Loucy (cell line): ENCODE data around the gene ENTREP3.

Experiments used
- H2AFZ ChIP-seq: fragments of 200-600 bp; sonication (generic); 2 replicates; pipeline ENCODE4 v1.6.0; 2016; ENCODE audit warnings: antibody characterized with exemption, mild to moderate bottlenecking, low read length, moderate library complexity
- H3F3A ChIP-seq: fragments of 200-600 bp; 2 replicates; pipeline ENCODE4 v1.6.0; 2016; ENCODE audit warnings: antibody characterized with exemption, low read depth, mild to moderate bottlenecking
- H3K27me3 ChIP-seq: fragments of 200-600 bp; sonication (generic); 2 replicates; pipeline ENCODE4 v1.6.1; 2014; ENCODE audit warnings: low read length, mild to moderate bottlenecking; ENCODE audit not compliant: insufficient read depth, poor library complexity, severe bottlenecking
- H3K36me3 ChIP-seq: fragments of 200-600 bp; sonication (generic); 2 replicates; pipeline ENCODE4 v1.6.1; 2016; ENCODE audit warnings: low read length; ENCODE audit not compliant: insufficient read depth
- H3K4me1 ChIP-seq: fragments of 200-600 bp; sonication (generic); 2 replicates; pipeline ENCODE4 v1.5.1; 2014; ENCODE audit warnings: low read length, mild to moderate bottlenecking; ENCODE audit not compliant: insufficient read depth, poor library complexity, severe bottlenecking
- H3K4me2 ChIP-seq: fragments of 200-600 bp; sonication (generic); 2 replicates; pipeline ENCODE4 v1.6.0; 2014; ENCODE audit warnings: antibody characterized with exemption, low read length, low read depth, mild to moderate bottlenecking; ENCODE audit not compliant: poor library complexity, severe bottlenecking
- H3K4me3 ChIP-seq: fragments of 200-600 bp; sonication (generic); 2 replicates; pipeline ENCODE4 v1.5.1; 2014; ENCODE audit warnings: low read length, mild to moderate bottlenecking, mixed read lengths; ENCODE audit not compliant: poor library complexity, severe bottlenecking
- H3K79me2 ChIP-seq: fragments of 200-600 bp; sonication (generic); 2 replicates; pipeline ENCODE4 v1.6.1; 2014; ENCODE audit warnings: low read length; ENCODE audit not compliant: insufficient read depth
- H3K9ac ChIP-seq: fragments of 200-600 bp; sonication (generic); 2 replicates; pipeline ENCODE4 v1.6.0; 2014; ENCODE audit warnings: mild to moderate bottlenecking, low read depth, low read length, moderate library complexity; ENCODE audit not compliant: poor library complexity, severe bottlenecking
- H3K9me2 ChIP-seq: fragments of 200-600 bp; sonication (generic); replicated peaks from 2 replicates; pipeline ENCODE4 v1.6.1; 2016; ENCODE audit warnings: low read depth, low read length, mixed read lengths
- H3K9me3 ChIP-seq: fragments of 200-600 bp; sonication (generic); 2 replicates; pipeline ENCODE4 v1.6.1; 2014; ENCODE audit warnings: mild to moderate bottlenecking, antibody characterized with exemption, low read length, low read depth; ENCODE audit not compliant: insufficient read depth
- H4K20me1 ChIP-seq: fragments of 200-600 bp; sonication (generic); 2 replicates; pipeline ENCODE4 v1.6.0; 2014; ENCODE audit warnings: antibody characterized with exemption, low read length, mild to moderate bottlenecking; ENCODE audit not compliant: insufficient read depth, poor library complexity, severe bottlenecking
- CTCF ChIP-seq: fragments of 200-600 bp; sonication (generic); conservative IDR thresholded peaks from 2 replicates; pipeline ENCODE4 v1.5.1; 2014; ENCODE audit warnings: mild to moderate bottlenecking, antibody characterized with exemption, low read length
- EZH2phosphoT487 ChIP-seq: fragments of 200-600 bp; IDR thresholded peaks from 2 replicates; pipeline ENCODE4 v1.6.1; 2018; ENCODE audit warnings: antibody characterized with exemption, mild to moderate bottlenecking, moderate library complexity, borderline replicate concordance

ENTREP3 gene

DNA sequence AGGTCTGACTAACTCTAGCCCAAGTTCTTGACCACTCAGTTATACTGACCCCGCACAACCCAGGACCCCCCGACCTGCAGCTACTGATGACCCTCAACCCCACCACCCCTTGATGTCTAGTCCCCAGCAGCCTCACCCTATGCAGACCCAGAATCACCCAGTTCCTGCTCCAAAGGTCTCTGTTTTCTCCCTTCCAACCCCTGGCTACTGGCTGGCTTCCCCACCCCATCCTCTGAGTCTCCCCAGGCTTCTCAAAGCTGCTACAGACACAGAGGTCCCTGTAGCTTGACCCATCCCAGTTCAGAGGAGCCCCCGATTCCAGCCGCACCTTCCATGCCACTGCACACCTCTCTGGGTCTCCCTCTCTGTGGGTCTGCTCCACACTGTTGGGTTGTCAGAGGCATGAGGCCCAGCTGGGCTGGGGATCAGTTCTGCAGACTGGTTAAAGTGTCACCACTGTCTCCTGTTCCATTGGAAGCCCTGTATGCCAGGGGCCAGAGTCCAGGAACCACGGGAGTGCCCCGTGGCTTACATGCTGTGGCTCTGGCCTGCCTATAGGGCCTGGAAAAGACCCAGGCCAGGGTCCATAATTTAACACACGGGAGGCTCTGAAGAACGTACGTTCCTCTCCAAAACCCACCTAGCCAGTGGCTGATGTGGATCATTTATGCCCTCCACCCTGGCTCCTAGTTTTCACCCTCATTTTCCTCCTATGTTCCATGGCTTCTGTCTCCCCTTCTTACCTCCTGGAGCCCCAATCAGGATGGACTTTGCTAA lies 45.5 kb upstream of the ENTREP3 start:
- no peak overlapping the region for H3K4me2 ChIP-seq
- no peaks in the 10 kb centered on the region for H3K79me2 ChIP-seq
- H3K4me3 ChIP-seq, result no peak overlapping the region
- H3F3A ChIP-seq, result no peaks in the 10 kb centered on the region
- H3K9me2 ChIP-seq, result no peaks in the 10 kb centered on the region
- H4K20me1 ChIP-seq, result no peaks in the 10 kb centered on the region
- H3K4me1 ChIP-seq, result no peaks in the 10 kb centered on the region
- no peaks in the 10 kb centered on the region for H3K36me3 ChIP-seq
- no peak overlapping the region for H3K9ac ChIP-seq
- no peak overlapping the region for H2AFZ ChIP-seq
- H3K9me3 ChIP-seq, result no peaks in the 10 kb centered on the region
- no peaks in the 10 kb centered on the region for H3K27me3 ChIP-seq
- no peak for TF ChIP-seq CTCF
- TF ChIP-seq EZH2phosphoT487, result no peak

GRCh38 chr1:155300024-155300423 lies 44.7 kb upstream of the ENTREP3 start:
- no peak for TF ChIP-seq CTCF
- Histone ChIP-seq H4K20me1 (no peaks in the 10 kb centered on the region), H3K4me2 (no peak overlapping the region)

GRCh38 chr1:155297384-155297783 lies 42.1 kb upstream of the ENTREP3 start:
- H3K4me2 ChIP-seq, result no peak overlapping the region
- no peaks in the 10 kb centered on the region for H3F3A ChIP-seq
- H3K79me2 ChIP-seq, result no peaks in the 10 kb centered on the region
- no peaks in the 10 kb centered on the region for H3K27me3 ChIP-seq
- no peak overlapping the region for H3K4me3 ChIP-seq
- no peak overlapping the region for H2AFZ ChIP-seq
- no peaks in the 10 kb centered on the region for H3K9me2 ChIP-seq
- no peaks in the 10 kb centered on the region for H3K4me1 ChIP-seq
- H3K9ac ChIP-seq, result no peak overlapping the region
- no peak for TF ChIP-seq CTCF
- no peak for TF ChIP-seq EZH2phosphoT487
- H4K20me1 ChIP-seq, result no peaks in the 10 kb centered on the region
- no peaks in the 10 kb centered on the region for H3K36me3 ChIP-seq
- H3K9me3 ChIP-seq, result no peaks in the 10 kb centered on the region

More at GRCh38 chr1:155300024-155300423, 44.7 kb upstream of the ENTREP3 start:
- no peaks in the 10 kb centered on the region for H3K4me1 ChIP-seq
- H3K36me3 ChIP-seq, result no peaks in the 10 kb centered on the region
- H3K9me3 ChIP-seq, result no peaks in the 10 kb centered on the region
- H3K79me2 ChIP-seq, result no peaks in the 10 kb centered on the region
- H3F3A ChIP-seq, result no peaks in the 10 kb centered on the region
- H3K4me3 ChIP-seq, result no peak overlapping the region
- H3K9ac ChIP-seq, result no peak overlapping the region
- no peaks in the 10 kb centered on the region for H3K27me3 ChIP-seq
- no peak overlapping the region for H2AFZ ChIP-seq
- no peaks in the 10 kb centered on the region for H3K9me2 ChIP-seq
